ENCODE measurements around the gene TXNDC2.

Gene TXNDC2

GRCh38 chr18:9841752-9842151, 44.0 kb upstream of the TXNDC2 start:
- Histone ChIP-seq H3K9ac (ENCODE audit: low read length) (no peak overlapping the region), H3K9me3 (replicated peaks; ENCODE audit: insufficient read depth, low read length) (no peaks in the 10 kb centered on the region), H3K4me2 (ENCODE audit: low read depth, low read length) (no peak overlapping the region), H3K27ac (ENCODE audit: low read length) (no peak overlapping the region), H3F3A (ENCODE audit: insufficient read depth, low read length) (no peaks in the 10 kb centered on the region), H3K36me3 (replicated peaks; ENCODE audit: insufficient read depth, low read length) (no peaks in the 10 kb centered on the region), H3K27me3 (replicated peaks; ENCODE audit: insufficient read depth, low read length) (no peaks in the 10 kb centered on the region), H4K20me1 (ENCODE audit: insufficient read depth, low read length) (no peaks in the 10 kb centered on the region), H3K4me3 (ENCODE audit: low read length) (no peak overlapping the region), H3K4me1 (ENCODE audit: low read length) (no peaks in the 10 kb centered on the region), H3K79me2 (ENCODE audit: low read length) (no peaks in the 10 kb centered on the region), H3K9me2 (replicated peaks; ENCODE audit: insufficient read depth, low read length) (no peaks in the 10 kb centered on the region), H2AFZ (ENCODE audit: low read length) (no peak overlapping the region)
- DNase-seq, result no peak
- no peak for TF ChIP-seq EZH2phosphoT487 (IDR thresholded peaks at IDR 0.05; ENCODE audit: low read length)
- no peak for TF ChIP-seq EZH2 (optimal IDR thresholded peaks at IDR 0.05; ENCODE audit: low read depth, low read length)
- TF ChIP-seq CTCF (IDR thresholded peaks at IDR 0.05; ENCODE audit: low read length), result no peak

GRCh38 chr18:9842448-9842847, 43.3 kb upstream of the TXNDC2 start:
- Histone ChIP-seq H3K9ac (ENCODE audit: low read length) (no peak overlapping the region), H3F3A (ENCODE audit: insufficient read depth, low read length) (no peaks in the 10 kb centered on the region), H3K36me3 (replicated peaks; ENCODE audit: insufficient read depth, low read length) (no peaks in the 10 kb centered on the region), H3K9me2 (replicated peaks; ENCODE audit: insufficient read depth, low read length) (no peaks in the 10 kb centered on the region), H3K79me2 (ENCODE audit: low read length) (no peaks in the 10 kb centered on the region), H3K27ac (ENCODE audit: low read length) (no peak overlapping the region), H3K9me3 (replicated peaks; ENCODE audit: insufficient read depth, low read length) (no peaks in the 10 kb centered on the region), H3K4me3 (ENCODE audit: low read length) (no peak overlapping the region), H3K4me2 (ENCODE audit: low read depth, low read length) (no peak overlapping the region), H2AFZ (ENCODE audit: low read length) (no peak overlapping the region), H3K4me1 (ENCODE audit: low read length) (no peaks in the 10 kb centered on the region), H3K27me3 (replicated peaks; ENCODE audit: insufficient read depth, low read length) (no peaks in the 10 kb centered on the region), H4K20me1 (ENCODE audit: insufficient read depth, low read length) (no peaks in the 10 kb centered on the region)
- TF ChIP-seq CTCF (IDR thresholded peaks at IDR 0.05; ENCODE audit: low read length) (no peak), EZH2phosphoT487 (IDR thresholded peaks at IDR 0.05; ENCODE audit: low read length) (no peak)
- DNase-seq, result no peak

GRCh38 chr18:9845256-9845655, 40.5 kb upstream of the TXNDC2 start:
- Histone ChIP-seq H3K79me2 (ENCODE audit: low read length) (no peaks in the 10 kb centered on the region), H3K9ac (ENCODE audit: low read length) (no peak overlapping the region), H3K27me3 (replicated peaks; ENCODE audit: insufficient read depth, low read length) (no peaks in the 10 kb centered on the region), H4K20me1 (ENCODE audit: insufficient read depth, low read length) (no peaks in the 10 kb centered on the region), H3K36me3 (replicated peaks; ENCODE audit: insufficient read depth, low read length) (no peaks in the 10 kb centered on the region), H2AFZ (ENCODE audit: low read length) (no peak overlapping the region), H3K4me1 (ENCODE audit: low read length) (no peaks in the 10 kb centered on the region), H3K9me2 (replicated peaks; ENCODE audit: insufficient read depth, low read length) (no peaks in the 10 kb centered on the region), H3K9me3 (replicated peaks; ENCODE audit: insufficient read depth, low read length) (no peaks in the 10 kb centered on the region), H3K27ac (ENCODE audit: low read length) (no peak overlapping the region), H3K4me3 (ENCODE audit: low read length) (no peak overlapping the region), H3F3A (ENCODE audit: insufficient read depth, low read length) (no peaks in the 10 kb centered on the region), H3K4me2 (ENCODE audit: low read depth, low read length) (no peak overlapping the region)
- no peak for TF ChIP-seq EZH2phosphoT487 (IDR thresholded peaks at IDR 0.05; ENCODE audit: low read length)
- TF ChIP-seq EZH2 (optimal IDR thresholded peaks at IDR 0.05; ENCODE audit: low read depth, low read length), result no peak
- TF ChIP-seq CTCF (IDR thresholded peaks at IDR 0.05; ENCODE audit: low read length), result no peak
- DNase-seq, result no peak
